ENCODE data around the gene DOK6. TPM values are rescaled to one million over a fixed set of nuclear protein-coding genes. Genes with fewer than 3 reads are reported as not detected.

DOK6 gene
- total RNA-seq, 5 donors from 2014 or later (not counting 1 experiment from before 2014, with no cell fraction given) = 0.03 TPM; not detected in 4

GRCh38 chr18:69754108-69754507, 353.4 kb downstream of the DOK6 start:
- H3K27me3 ChIP-seq (replicated peaks in 1 of 2; ENCODE audit: control insufficient read depth in 2 of 2, extremely low read depth in 1 of 2, insufficient read depth in 2 of 2, low read length in 1 of 2) = no peaks in the 10 kb centered on the region
- H3K36me3 ChIP-seq (ENCODE audit: control insufficient read depth in 2 of 2, extremely low read depth in 1 of 2, insufficient read depth in 1 of 2, low read length in 1 of 2) = no peaks in the 10 kb centered on the region
- ChIA-PET POLR2A (no interaction called here), CTCF (no interaction called here)
- no peak overlapping the region for H3K27ac ChIP-seq (ENCODE audit: low read length)
- H3K27ac Mint-ChIP-seq = peak overlapping the region in 1 of 2 donors; percentile 18
- no peak overlapping the region for H3K4me3 Mint-ChIP-seq
- no CpG with 5 or more reads among the region's 3 CpGs for WGBS (ENCODE audit: insufficient coverage)
- H3K36me3 Mint-ChIP-seq = peaks cover 36% of the 10 kb centered on the region
- ATAC-seq (replicated peaks in 1 of 4) = no peak
- H3K4me1 ChIP-seq (ENCODE audit: control insufficient read depth in 1 of 2, extremely low read depth in 1 of 2, insufficient read depth in 2 of 2, low read length in 2 of 2) = peaks cover 10% of the 10 kb centered on the region in 2 experiments
- H3K4me3 ChIP-seq (ENCODE audit: control insufficient read depth in 1 of 2, extremely low read depth in 1 of 2, low read length in 1 of 2) = no peak overlapping the region
- H3K4me1 Mint-ChIP-seq = peaks cover 46 to 55% (median 51%) of the 10 kb centered on the region in 3 donors
- DNase-seq = no peak
- H3K27me3 Mint-ChIP-seq = no peaks in the 10 kb centered on the region
- no peaks in the 10 kb centered on the region for H3K9me3 ChIP-seq
- H3K9me3 Mint-ChIP-seq = peaks cover 6 to 29% (median 15%) of the 10 kb centered on the region in 3 donors

DNA sequence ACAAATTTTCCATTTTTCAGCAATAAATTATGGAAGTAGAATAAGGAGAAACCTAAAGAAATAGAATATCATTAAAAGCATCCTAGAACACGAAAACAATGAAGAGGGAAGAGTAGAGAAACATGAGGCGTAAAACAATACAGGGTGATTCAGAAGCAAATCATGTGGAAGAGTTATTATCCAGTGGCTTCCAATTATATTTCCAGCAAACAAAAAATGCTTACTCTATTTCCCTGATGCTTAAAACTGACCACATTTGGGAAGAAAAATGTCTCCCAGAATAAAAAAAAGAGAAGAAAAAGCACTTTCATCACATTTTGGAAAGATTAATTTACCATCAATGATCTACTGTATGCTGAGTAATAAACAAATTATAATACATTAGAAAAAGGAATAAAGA, 354.4 kb downstream of the DOK6 start:
- Histone ChIP-seq H3K27ac (ENCODE audit: low read length) (no peak overlapping the region), H3K4me1 (ENCODE audit: control insufficient read depth in 1 of 2, extremely low read depth in 1 of 2, insufficient read depth in 2 of 2, low read length in 2 of 2) (peaks cover 10% of the 10 kb centered on the region in 2 experiments), H3K4me3 (ENCODE audit: control insufficient read depth in 1 of 2, extremely low read depth in 1 of 2, low read length in 1 of 2) (no peak overlapping the region), H3K36me3 (ENCODE audit: control insufficient read depth in 2 of 2, extremely low read depth in 1 of 2, insufficient read depth in 1 of 2, low read length in 1 of 2) (no peaks in the 10 kb centered on the region), H3K27me3 (replicated peaks in 1 of 2; ENCODE audit: control insufficient read depth in 2 of 2, extremely low read depth in 1 of 2, insufficient read depth in 2 of 2, low read length in 1 of 2) (no peaks in the 10 kb centered on the region), H3K9me3 (no peaks in the 10 kb centered on the region)
- CTCF ChIA-PET = no interaction called here
- no peak overlapping the region for H3K4me3 Mint-ChIP-seq
- ATAC-seq (replicated peaks in 1 of 4) (no peak), DNase-seq (no peak)
- H3K27ac Mint-ChIP-seq = peak overlapping the region; percentile 67 to 82
- POLR2A ChIA-PET = no interaction called here
- peaks cover 34% of the 10 kb centered on the region for H3K36me3 Mint-ChIP-seq
- H3K27me3 Mint-ChIP-seq = no peaks in the 10 kb centered on the region
- H3K9me3 Mint-ChIP-seq = peaks cover 5 to 27% (median 14%) of the 10 kb centered on the region in 3 donors
- WGBS (ENCODE audit: insufficient coverage) = no CpG with 5 or more reads among the region's 2 CpGs
- peaks cover 46 to 55% (median 51%) of the 10 kb centered on the region in 3 donors for H3K4me1 Mint-ChIP-seq

DNA sequence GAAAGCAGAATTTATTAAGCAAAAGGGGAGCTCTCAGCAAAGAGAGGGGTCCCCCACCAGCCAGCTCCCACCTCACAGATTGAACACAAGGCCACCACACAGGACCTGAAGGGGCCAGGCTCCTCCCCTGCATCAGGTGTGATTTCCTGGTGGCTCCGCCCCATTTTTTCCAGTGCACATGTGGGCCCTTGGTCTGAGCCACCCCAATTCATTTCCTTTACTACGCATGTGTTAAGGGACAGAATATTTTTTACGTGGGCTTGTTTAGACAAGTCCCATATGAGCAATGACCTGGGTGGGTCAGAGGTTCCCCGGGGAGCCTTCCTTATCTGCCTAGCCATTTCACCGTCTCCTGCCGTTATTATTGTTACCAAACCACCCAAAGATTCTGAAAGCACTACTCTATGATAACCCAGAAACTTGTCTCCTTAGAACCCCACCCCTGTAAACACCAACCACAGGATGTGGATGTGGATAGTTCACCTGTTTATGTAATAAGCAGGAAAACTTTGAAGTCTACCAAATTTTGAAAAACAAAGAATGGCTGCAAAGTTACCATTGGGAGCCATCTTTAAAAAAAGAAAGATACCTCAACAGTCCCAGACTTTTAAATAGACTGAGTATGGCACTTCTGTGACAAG, 355.3 kb downstream of the DOK6 start:
- ChIA-PET POLR2A (interaction anchor here in 1 of 2 donors (0.6 kb wide), 1 partner anchor 27 kb away, joined by 3 read pairs; no protein-coding TSS in a partner anchor), CTCF (no interaction called here)
- peaks cover 28% of the 10 kb centered on the region for H3K36me3 Mint-ChIP-seq
- no peaks in the 10 kb centered on the region for H3K9me3 ChIP-seq
- ATAC-seq (replicated peaks in 1 of 4) (peak; percentile 79 to 92 (median 84)), DNase-seq (peak in 9 of 35 experiments; percentile 2 to 22 (median 7))
- H3K36me3 ChIP-seq (ENCODE audit: control insufficient read depth in 2 of 2, extremely low read depth in 1 of 2, insufficient read depth in 1 of 2, low read length in 1 of 2) = no peaks in the 10 kb centered on the region
- peak overlapping the region; percentile 82 to 83 for H3K27ac Mint-ChIP-seq
- H3K9me3 Mint-ChIP-seq = peaks cover 3 to 18% (median 12%) of the 10 kb centered on the region in 3 donors
- peak overlapping the region; percentile 1 to 27 (median 11) for H3K4me3 Mint-ChIP-seq
- no CpG with 5 or more reads among the region's 6 CpGs for WGBS (ENCODE audit: insufficient coverage)
- peaks cover 10% of the 10 kb centered on the region in 2 experiments for H3K4me1 ChIP-seq (ENCODE audit: control insufficient read depth in 1 of 2, extremely low read depth in 1 of 2, insufficient read depth in 2 of 2, low read length in 2 of 2)
- H3K4me1 Mint-ChIP-seq = peaks cover 45 to 55% (median 51%) of the 10 kb centered on the region in 3 donors
- H3K27ac ChIP-seq (ENCODE audit: low read length) = peak overlapping the region; percentile 7
- no peaks in the 10 kb centered on the region for H3K27me3 Mint-ChIP-seq
- no peak overlapping the region for H3K4me3 ChIP-seq (ENCODE audit: control insufficient read depth in 1 of 2, extremely low read depth in 1 of 2, low read length in 1 of 2)
- H3K27me3 ChIP-seq (replicated peaks in 1 of 2; ENCODE audit: control insufficient read depth in 2 of 2, extremely low read depth in 1 of 2, insufficient read depth in 2 of 2, low read length in 1 of 2) = no peaks in the 10 kb centered on the region

DNA sequence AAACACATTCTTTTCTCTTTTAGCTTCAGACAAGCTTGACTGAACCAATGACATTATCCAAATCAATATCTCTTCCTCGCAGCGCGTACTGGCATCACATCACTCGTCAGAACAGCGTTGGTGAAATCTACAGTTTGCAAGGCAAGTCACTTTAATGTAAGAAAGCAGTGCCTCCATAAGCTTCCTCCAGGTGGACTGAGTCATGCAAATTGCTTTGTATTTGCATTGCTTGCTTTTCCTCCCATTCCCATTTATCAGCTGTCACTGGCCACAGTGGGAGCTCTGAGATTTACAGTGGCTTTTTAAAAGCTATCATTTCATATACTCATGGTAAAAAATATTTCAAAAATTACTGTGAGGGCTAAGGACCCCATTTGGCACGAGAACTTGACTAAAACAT, 357.0 kb downstream of the DOK6 start:
- Mint-ChIP-seq H3K4me3 (no peak overlapping the region), H3K36me3 (peaks cover 33% of the 10 kb centered on the region), H3K4me1 (peaks cover 45 to 55% (median 51%) of the 10 kb centered on the region in 3 donors), H3K9me3 (peaks cover 3 to 17% (median 12%) of the 10 kb centered on the region in 3 donors), H3K27me3 (no peaks in the 10 kb centered on the region), H3K27ac (peak overlapping the region; percentile 63 to 66)
- H3K4me3 ChIP-seq (ENCODE audit: control insufficient read depth in 1 of 2, extremely low read depth in 1 of 2, low read length in 1 of 2) = no peak overlapping the region
- H3K9me3 ChIP-seq = no peaks in the 10 kb centered on the region
- H3K36me3 ChIP-seq (ENCODE audit: control insufficient read depth in 2 of 2, extremely low read depth in 1 of 2, insufficient read depth in 1 of 2, low read length in 1 of 2) = peaks cover 0 to 5% of the 10 kb centered on the region in 2 donors
- ATAC-seq (replicated peaks in 1 of 4) = no peak
- WGBS (ENCODE audit: insufficient coverage) = 89% methylated on average over 5 of the region's 6 CpGs
- no peaks in the 10 kb centered on the region for H3K27me3 ChIP-seq (replicated peaks in 1 of 2; ENCODE audit: control insufficient read depth in 2 of 2, extremely low read depth in 1 of 2, insufficient read depth in 2 of 2, low read length in 1 of 2)
- H3K4me1 ChIP-seq (ENCODE audit: control insufficient read depth in 1 of 2, extremely low read depth in 1 of 2, insufficient read depth in 2 of 2, low read length in 2 of 2) = peaks cover 10% of the 10 kb centered on the region in 2 experiments
- CTCF ChIA-PET = no interaction called here
- no peak for DNase-seq
- POLR2A ChIA-PET = no interaction called here
- no peak overlapping the region for H3K27ac ChIP-seq (ENCODE audit: low read length)

DNA sequence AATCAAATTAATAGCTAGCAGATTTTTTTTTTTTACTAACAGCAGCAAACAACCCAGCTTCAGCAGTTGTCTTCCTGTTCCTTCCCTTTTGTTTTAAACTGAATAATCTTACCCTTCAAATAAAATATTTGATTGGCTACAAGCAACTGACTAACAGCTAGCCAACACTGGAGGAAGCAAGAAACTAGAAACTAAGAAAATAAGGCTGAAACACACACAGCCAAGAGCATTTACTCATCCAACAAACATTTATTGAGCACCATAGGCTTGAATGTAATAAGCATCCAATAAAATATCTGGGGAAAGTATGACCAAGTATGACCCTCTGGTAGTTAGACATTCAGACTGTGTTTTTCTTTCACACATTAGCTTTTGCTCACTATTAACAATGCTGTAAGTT, 357.8 kb downstream of the DOK6 start:
- ATAC-seq (replicated peaks in 1 of 4) (no peak), DNase-seq (no peak)
- Mint-ChIP-seq H3K4me1 (peaks cover 45 to 55% (median 48%) of the 10 kb centered on the region in 3 donors), H3K4me3 (no peak overlapping the region), H3K27ac (peak overlapping the region; percentile 63 to 66), H3K27me3 (no peaks in the 10 kb centered on the region), H3K9me3 (peaks cover 3 to 17% (median 12%) of the 10 kb centered on the region in 3 donors), H3K36me3 (peaks cover 37% of the 10 kb centered on the region)
- ChIA-PET POLR2A (no interaction called here), CTCF (interaction anchor here in 1 of 2 donors (0.6 kb wide), 1 partner anchor 1133 kb away, joined by 3 read pairs; no protein-coding TSS in a partner anchor)
- Histone ChIP-seq H3K4me1 (ENCODE audit: control insufficient read depth in 1 of 2, extremely low read depth in 1 of 2, insufficient read depth in 2 of 2, low read length in 2 of 2) (peaks cover 10% of the 10 kb centered on the region in 2 experiments), H3K27me3 (replicated peaks in 1 of 2; ENCODE audit: control insufficient read depth in 2 of 2, extremely low read depth in 1 of 2, insufficient read depth in 2 of 2, low read length in 1 of 2) (no peaks in the 10 kb centered on the region), H3K9me3 (no peaks in the 10 kb centered on the region), H3K27ac (ENCODE audit: low read length) (no peak overlapping the region), H3K36me3 (ENCODE audit: control insufficient read depth in 2 of 2, extremely low read depth in 1 of 2, insufficient read depth in 1 of 2, low read length in 1 of 2) (peaks cover 0 to 5% of the 10 kb centered on the region in 2 donors), H3K4me3 (ENCODE audit: control insufficient read depth in 1 of 2, extremely low read depth in 1 of 2, low read length in 1 of 2) (no peak overlapping the region)

- WGBS (ENCODE audit: insufficient coverage) = no CpG with 5 or more reads among the region's 2 CpGs
- no peak for DNase-seq
- no peak overlapping the region for H3K27ac Mint-ChIP-seq
- ATAC-seq (replicated peaks in 1 of 4) = no peak
- Histone ChIP-seq H3K27me3 (replicated peaks in 1 of 2; ENCODE audit: control insufficient read depth in 2 of 2, extremely low read depth in 1 of 2, insufficient read depth in 2 of 2, low read length in 1 of 2) (no peaks in the 10 kb centered on the region), H3K36me3 (ENCODE audit: control insufficient read depth in 2 of 2, extremely low read depth in 1 of 2, insufficient read depth in 1 of 2, low read length in 1 of 2) (peaks cover 0 to 5% of the 10 kb centered on the region in 2 donors), H3K27ac (ENCODE audit: low read length) (no peak overlapping the region), H3K4me1 (ENCODE audit: control insufficient read depth in 1 of 2, extremely low read depth in 1 of 2, insufficient read depth in 2 of 2, low read length in 2 of 2) (peaks cover 10% of the 10 kb centered on the region in 2 experiments), H3K9me3 (no peaks in the 10 kb centered on the region), H3K4me3 (ENCODE audit: control insufficient read depth in 1 of 2, extremely low read depth in 1 of 2, low read length in 1 of 2) (no peak overlapping the region)
- peaks cover 45 to 50% (median 47%) of the 10 kb centered on the region in 3 donors for H3K4me1 Mint-ChIP-seq
- ChIA-PET CTCF (no interaction called here), POLR2A (no interaction called here)
- H3K9me3 Mint-ChIP-seq = peaks cover 3 to 17% (median 12%) of the 10 kb centered on the region in 3 donors
- H3K27me3 Mint-ChIP-seq = no peaks in the 10 kb centered on the region
- H3K36me3 Mint-ChIP-seq = peaks cover 39% of the 10 kb centered on the region
- H3K4me3 Mint-ChIP-seq = no peak overlapping the region
These were observed 358.4 kb downstream of the DOK6 start for GRCh38 chr18:69759046-69759445.

Measured in T-cell (primary cell).